ENCODE measurements around the gene TSPAN9. TPM values are rescaled to one million over a fixed set of nuclear protein-coding genes. Genes with fewer than 3 reads are reported as not detected.

Gene TSPAN9
- total RNA-seq, 1 donor = 13.0 TPM

- no peak overlapping the region for H2AFZ ChIP-seq (ENCODE audit: low read length)
- no peaks in the 10 kb centered on the region for H3K79me2 ChIP-seq (ENCODE audit: insufficient read depth, low read length)
- no peaks in the 10 kb centered on the region for H3K27me3 ChIP-seq (ENCODE audit: insufficient read depth, low read length)
- TF ChIP-seq, protein P1, sequence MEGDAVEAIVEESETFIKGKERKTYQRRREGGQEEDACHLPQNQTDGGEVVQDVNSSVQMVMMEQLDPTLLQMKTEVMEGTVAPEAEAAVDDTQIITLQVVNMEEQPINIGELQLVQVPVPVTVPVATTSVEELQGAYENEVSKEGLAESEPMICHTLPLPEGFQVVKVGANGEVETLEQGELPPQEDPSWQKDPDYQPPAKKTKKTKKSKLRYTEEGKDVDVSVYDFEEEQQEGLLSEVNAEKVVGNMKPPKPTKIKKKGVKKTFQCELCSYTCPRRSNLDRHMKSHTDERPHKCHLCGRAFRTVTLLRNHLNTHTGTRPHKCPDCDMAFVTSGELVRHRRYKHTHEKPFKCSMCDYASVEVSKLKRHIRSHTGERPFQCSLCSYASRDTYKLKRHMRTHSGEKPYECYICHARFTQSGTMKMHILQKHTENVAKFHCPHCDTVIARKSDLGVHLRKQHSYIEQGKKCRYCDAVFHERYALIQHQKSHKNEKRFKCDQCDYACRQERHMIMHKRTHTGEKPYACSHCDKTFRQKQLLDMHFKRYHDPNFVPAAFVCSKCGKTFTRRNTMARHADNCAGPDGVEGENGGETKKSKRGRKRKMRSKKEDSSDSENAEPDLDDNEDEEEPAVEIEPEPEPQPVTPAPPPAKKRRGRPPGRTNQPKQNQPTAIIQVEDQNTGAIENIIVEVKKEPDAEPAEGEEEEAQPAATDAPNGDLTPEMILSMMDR (IDR thresholded peaks at IDR 0.05; ENCODE audit: extremely low read depth, low read depth, low read length) = no peak
- peaks cover 25% of the 10 kb centered on the region for H3K4me1 ChIP-seq (ENCODE audit: insufficient read depth, low read length)
- H3K4me2 ChIP-seq (ENCODE audit: insufficient read depth, low read length) = no peak overlapping the region
- no peaks in the 10 kb centered on the region for H3K36me3 ChIP-seq (ENCODE audit: insufficient read depth, low read length)
- no peak overlapping the region for H3K4me3 ChIP-seq (ENCODE audit: insufficient read depth, low read length)
- H3K9me3 ChIP-seq (ENCODE audit: low read depth, low read length) = peaks cover 2% of the 10 kb centered on the region
- H4K20me1 ChIP-seq (ENCODE audit: insufficient read depth, low read length) = peaks cover 7% of the 10 kb centered on the region
- DNase-seq (ENCODE audit: insufficient read length, low spot score, missing footprints) = no peak
- no peak overlapping the region for H3K27ac ChIP-seq (ENCODE audit: low read depth, low read length)
These were observed 48.5 kb downstream of the TSPAN9 start for GRCh38 chr12:3125674-3126073.

DNA sequence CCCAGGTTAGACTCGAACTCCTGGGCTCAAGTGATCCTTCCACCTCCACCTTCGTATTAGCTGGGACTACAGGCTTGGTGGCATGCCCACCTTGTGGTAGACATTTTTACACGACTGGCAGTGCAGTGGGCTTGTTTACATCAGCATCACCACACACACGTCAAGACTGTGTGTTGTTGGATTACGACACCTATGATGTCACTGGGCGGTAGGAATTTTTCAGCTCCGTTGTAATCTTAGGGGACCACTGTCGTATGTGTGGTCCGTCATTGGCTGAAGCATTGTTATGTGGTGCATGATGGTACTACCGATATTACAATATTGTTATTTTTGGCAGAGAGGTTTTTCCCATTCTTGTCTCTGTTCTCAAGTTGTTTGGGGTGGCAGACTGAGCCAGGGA is 50.7 kb downstream of the TSPAN9 start:
- H3K27ac ChIP-seq (ENCODE audit: low read depth, low read length) = no peak overlapping the region
- DNase-seq (ENCODE audit: insufficient read length, low spot score, missing footprints) = peak; percentile 85
- H3K4me1 ChIP-seq (ENCODE audit: insufficient read depth, low read length) = peaks cover 23% of the 10 kb centered on the region
- peaks cover 5% of the 10 kb centered on the region for H4K20me1 ChIP-seq (ENCODE audit: insufficient read depth, low read length)
- H3K36me3 ChIP-seq (ENCODE audit: insufficient read depth, low read length) = no peaks in the 10 kb centered on the region
- TF ChIP-seq, protein P1 (IDR thresholded peaks at IDR 0.05; ENCODE audit: extremely low read depth, low read depth, low read length) = no peak
- no peaks in the 10 kb centered on the region for H3K27me3 ChIP-seq (ENCODE audit: insufficient read depth, low read length)
- no peaks in the 10 kb centered on the region for H3K79me2 ChIP-seq (ENCODE audit: insufficient read depth, low read length)
- H2AFZ ChIP-seq (ENCODE audit: low read length) = no peak overlapping the region
- H3K9me3 ChIP-seq (ENCODE audit: low read depth, low read length) = peaks cover 2% of the 10 kb centered on the region
- no peak overlapping the region for H3K4me2 ChIP-seq (ENCODE audit: insufficient read depth, low read length)
- no peak overlapping the region for H3K4me3 ChIP-seq (ENCODE audit: insufficient read depth, low read length)

GRCh38 chr12:3128498-3129293 is 51.5 kb downstream of the TSPAN9 start:
- H3K4me1 ChIP-seq (ENCODE audit: insufficient read depth, low read length) = peaks cover 18% of the 10 kb centered on the region
- H3K9me3 ChIP-seq (ENCODE audit: low read depth, low read length) = peaks cover 2% of the 10 kb centered on the region
- H3K27me3 ChIP-seq (ENCODE audit: insufficient read depth, low read length) = no peaks in the 10 kb centered on the region
- no peaks in the 10 kb centered on the region for H3K79me2 ChIP-seq (ENCODE audit: insufficient read depth, low read length)
- no peaks in the 10 kb centered on the region for H3K36me3 ChIP-seq (ENCODE audit: insufficient read depth, low read length)
- no peak overlapping the region for H3K4me3 ChIP-seq (ENCODE audit: insufficient read depth, low read length)
- no peak overlapping the region for H3K27ac ChIP-seq (ENCODE audit: low read depth, low read length)
- no peak overlapping the region for H3K4me2 ChIP-seq (ENCODE audit: insufficient read depth, low read length)
- no peak overlapping the region for H2AFZ ChIP-seq (ENCODE audit: low read length)
- TF ChIP-seq, protein P1 (IDR thresholded peaks at IDR 0.05; ENCODE audit: extremely low read depth, low read depth, low read length) = no peak
- peak; percentile 65 for DNase-seq (ENCODE audit: insufficient read length, low spot score, missing footprints)
- H4K20me1 ChIP-seq (ENCODE audit: insufficient read depth, low read length) = no peaks in the 10 kb centered on the region

GRCh38 chr12:3129301-3130056 is 52.3 kb downstream of the TSPAN9 start:
- H3K79me2 ChIP-seq (ENCODE audit: insufficient read depth, low read length) = no peaks in the 10 kb centered on the region
- H3K4me3 ChIP-seq (ENCODE audit: insufficient read depth, low read length) = no peak overlapping the region
- no peak overlapping the region for H2AFZ ChIP-seq (ENCODE audit: low read length)
- H3K4me2 ChIP-seq (ENCODE audit: insufficient read depth, low read length) = no peak overlapping the region
- TF ChIP-seq, protein P1 (IDR thresholded peaks at IDR 0.05; ENCODE audit: extremely low read depth, low read depth, low read length) = no peak
- H3K9me3 ChIP-seq (ENCODE audit: low read depth, low read length) = peaks cover 2% of the 10 kb centered on the region
- peak; percentile 62 for DNase-seq (ENCODE audit: insufficient read length, low spot score, missing footprints)
- H3K4me1 ChIP-seq (ENCODE audit: insufficient read depth, low read length) = peaks cover 13% of the 10 kb centered on the region
- no peak overlapping the region for H3K27ac ChIP-seq (ENCODE audit: low read depth, low read length)
- H4K20me1 ChIP-seq (ENCODE audit: insufficient read depth, low read length) = peaks cover 3% of the 10 kb centered on the region
- no peaks in the 10 kb centered on the region for H3K27me3 ChIP-seq (ENCODE audit: insufficient read depth, low read length)
- H3K36me3 ChIP-seq (ENCODE audit: insufficient read depth, low read length) = no peaks in the 10 kb centered on the region

Data from osteoblast (primary cell).